HG03575 (cell line): ENCODE data around the gene CPPED1.
"Not testable (repeated sequence)": the region's sequence is repeated elsewhere in the genome, so short reads cannot be mapped to it uniquely, and the experiment has no call there.

Experiments
- ATAC-seq: cut with Tn5 transposase; IDR thresholded peaks from one replicate; pipeline ENCODE4 v1.9.1; 2021; ENCODE audit not compliant: unreplicated experiment, insufficient number of reproducible peaks, low FRiP score; ENCODE audit errors: extremely low read depth

The CPPED1 gene, protein sequence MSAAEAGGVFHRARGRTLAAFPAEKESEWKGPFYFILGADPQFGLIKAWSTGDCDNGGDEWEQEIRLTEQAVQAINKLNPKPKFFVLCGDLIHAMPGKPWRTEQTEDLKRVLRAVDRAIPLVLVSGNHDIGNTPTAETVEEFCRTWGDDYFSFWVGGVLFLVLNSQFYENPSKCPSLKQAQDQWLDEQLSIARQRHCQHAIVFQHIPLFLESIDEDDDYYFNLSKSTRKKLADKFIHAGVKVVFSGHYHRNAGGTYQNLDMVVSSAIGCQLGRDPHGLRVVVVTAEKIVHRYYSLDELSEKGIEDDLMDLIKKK

DNA sequence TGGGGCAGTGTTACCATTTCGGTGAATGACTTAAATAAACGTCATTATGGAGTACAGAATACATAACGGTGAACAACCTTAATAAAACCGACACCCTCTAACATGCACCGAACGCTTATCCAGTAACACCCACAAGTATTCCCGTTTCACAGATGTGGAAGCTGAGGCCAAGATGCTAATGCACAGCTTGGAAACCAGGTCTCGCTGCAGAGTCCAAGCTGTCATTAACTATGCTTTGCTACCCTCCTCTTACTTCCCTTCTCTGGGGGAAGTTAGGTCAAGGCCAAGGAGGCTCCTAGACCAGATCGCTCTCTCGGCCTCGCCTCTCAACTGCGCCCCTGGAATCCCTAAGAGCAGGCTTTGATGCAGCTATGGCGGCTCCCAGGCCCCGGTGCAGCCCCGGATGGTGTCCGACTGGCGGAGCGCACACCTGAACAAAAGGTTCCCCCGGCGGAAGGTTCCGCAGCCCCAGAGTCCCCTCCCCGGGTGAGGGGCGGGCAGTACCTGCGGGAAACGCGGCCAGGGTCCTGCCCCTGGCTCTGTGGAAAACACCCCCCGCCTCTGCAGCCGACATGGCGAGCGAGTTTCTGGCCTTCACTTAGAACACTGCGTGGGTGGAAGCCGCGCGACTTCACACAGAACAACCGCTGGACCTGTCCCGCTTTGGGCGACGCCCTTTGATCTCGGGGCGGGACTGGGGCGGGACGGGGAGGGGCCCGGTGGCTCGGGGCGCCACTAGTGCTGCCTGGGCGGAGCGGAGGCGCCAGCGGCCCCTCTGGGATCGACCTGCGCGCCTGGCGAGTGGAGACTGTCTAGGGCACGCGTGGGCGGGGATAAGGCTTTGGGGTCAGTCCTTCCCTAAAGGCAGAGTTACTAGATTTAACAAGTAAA is at the start of gene CPPED1:
CPPED1 (minus strand) TSS at position 685 of the 891 bp plus-strand sequence; CDS start at position 574, 111 bp downstream.
- ATAC-seq, result no peak

GRCh38 chr16:12850186-12850585 is 46.5 kb upstream of the CPPED1 start:
- ATAC-seq, result no peak

GRCh38 chr16:12846592-12846991 is 42.9 kb upstream of the CPPED1 start:
- ATAC-seq, result no peak

- ATAC-seq, result no peak
Observed at GRCh38 chr16:12845282-12845681, 41.6 kb upstream of the CPPED1 start.

- ATAC-seq, result no peak
Observed at GRCh38 chr16:12837756-12838155, 34.1 kb upstream of the CPPED1 start.

DNA sequence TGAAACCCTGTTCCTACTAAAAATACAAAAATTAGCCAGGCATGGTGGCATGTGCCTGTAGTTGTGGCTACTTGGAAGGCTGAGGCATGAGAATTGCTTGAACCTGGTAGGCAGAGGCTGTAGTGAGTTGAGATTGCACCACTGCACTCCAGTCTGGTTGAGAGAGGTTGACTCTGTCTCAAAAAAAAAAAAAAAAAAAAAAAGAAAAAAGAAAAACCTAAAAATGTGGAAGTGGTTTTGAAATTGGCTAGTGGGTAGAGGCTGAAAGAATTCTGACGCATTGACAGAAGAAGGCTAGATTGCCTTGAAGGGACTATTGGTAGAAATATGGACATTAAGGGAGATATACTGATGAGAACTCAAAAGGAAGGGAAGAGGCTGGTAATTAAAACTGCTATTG is 33.6 kb upstream of the CPPED1 start:
- no peak for ATAC-seq

- ATAC-seq, result no peak
Observed at GRCh38 chr16:12833926-12834325, 30.2 kb upstream of the CPPED1 start.

DNA sequence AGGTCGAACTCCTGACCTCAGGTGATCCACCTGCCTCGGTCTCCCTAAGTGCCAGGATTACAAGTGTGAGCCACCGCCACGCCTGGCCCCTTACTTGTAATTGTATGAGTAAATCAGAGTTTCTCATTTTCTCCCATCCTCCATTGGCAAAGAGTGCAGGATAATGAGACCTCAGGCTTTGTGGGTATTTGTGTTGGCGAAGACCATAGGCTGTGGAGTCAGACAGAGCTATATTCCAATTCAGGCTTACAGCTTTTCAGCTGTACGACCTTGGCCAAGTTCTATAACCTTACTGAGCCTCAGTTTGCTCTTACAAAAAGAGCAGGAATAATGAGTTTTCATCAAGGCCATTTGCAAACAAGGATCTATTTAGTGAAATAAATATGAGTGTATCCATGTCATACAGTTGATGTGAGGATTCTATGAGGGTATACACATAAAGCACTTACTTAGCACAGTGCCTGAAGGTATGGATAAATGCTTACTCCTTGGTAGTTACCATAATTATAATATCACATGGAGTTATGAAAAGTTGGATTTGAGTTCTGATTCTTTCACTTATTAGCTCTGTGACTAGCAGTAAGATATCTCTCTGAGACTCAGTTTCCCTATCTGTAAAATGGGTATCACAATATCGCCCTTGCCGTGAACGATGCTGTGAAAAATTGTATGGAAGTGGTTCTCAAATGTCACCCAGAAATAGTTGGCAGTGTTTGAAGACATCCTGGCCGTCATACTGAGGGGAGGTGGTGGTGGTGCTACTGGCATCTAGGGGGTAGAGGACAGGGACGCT is 25.6 kb upstream of the CPPED1 start:
- no peak for ATAC-seq

DNA sequence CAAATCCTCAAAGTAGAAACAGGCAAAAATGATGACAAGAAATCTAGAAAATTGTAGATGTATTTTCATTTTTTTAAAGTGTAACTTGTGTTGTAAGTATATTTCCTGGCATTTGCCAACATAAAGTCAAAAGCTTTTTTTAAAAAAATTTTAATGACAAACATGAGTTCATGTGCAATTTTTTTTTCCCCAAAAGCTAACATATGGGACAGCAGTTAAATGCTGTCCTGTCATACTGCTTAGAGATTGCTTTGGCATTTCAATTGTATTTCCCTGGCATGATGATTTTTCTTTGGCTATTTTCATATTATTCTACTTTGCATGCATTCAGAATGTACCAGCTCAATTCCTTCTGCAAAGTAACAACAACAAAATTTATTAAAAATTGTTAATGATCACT is 24.5 kb upstream of the CPPED1 start:
- no peak for ATAC-seq

GRCh38 chr16:12826559-12826958 is 22.9 kb upstream of the CPPED1 start:
- ATAC-seq, result no peak

GRCh38 chr16:12819126-12820117 is 15.7 kb upstream of the CPPED1 start:
- ATAC-seq, result no peak

- ATAC-seq, result no peak
Observed at GRCh38 chr16:12818326-12818725, 14.6 kb upstream of the CPPED1 start.

DNA sequence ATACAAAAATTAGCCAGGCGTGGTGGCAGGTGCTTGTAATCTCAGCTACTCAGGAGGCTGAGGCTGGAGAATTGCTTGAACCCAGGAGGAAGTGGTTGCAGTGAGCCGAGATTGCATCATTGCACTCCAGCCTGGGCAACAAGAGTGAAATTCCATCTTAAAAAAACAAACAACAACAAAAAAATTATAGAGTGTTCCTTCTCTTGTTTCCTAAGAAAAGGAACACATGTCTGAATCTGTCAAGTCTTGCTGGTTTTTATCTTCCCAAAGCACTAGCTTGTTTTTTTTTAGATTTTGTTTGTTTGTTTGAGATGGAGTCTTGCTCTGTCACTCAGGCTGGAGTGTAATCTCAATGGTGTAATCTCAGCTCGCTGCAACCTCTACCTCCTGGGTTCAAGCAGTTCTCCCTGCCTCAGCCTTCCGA is 13.1 kb upstream of the CPPED1 start:
- not testable (repeated sequence) for ATAC-seq

GRCh38 chr16:12815361-12815760 is 11.7 kb upstream of the CPPED1 start:
- ATAC-seq, result no peak

GRCh38 chr16:12813734-12814133 is 10.0 kb upstream of the CPPED1 start:
- ATAC-seq, result not testable (repeated sequence)

- not testable (repeated sequence) for ATAC-seq
Observed at GRCh38 chr16:12813321-12813720, 9.6 kb upstream of the CPPED1 start.

DNA sequence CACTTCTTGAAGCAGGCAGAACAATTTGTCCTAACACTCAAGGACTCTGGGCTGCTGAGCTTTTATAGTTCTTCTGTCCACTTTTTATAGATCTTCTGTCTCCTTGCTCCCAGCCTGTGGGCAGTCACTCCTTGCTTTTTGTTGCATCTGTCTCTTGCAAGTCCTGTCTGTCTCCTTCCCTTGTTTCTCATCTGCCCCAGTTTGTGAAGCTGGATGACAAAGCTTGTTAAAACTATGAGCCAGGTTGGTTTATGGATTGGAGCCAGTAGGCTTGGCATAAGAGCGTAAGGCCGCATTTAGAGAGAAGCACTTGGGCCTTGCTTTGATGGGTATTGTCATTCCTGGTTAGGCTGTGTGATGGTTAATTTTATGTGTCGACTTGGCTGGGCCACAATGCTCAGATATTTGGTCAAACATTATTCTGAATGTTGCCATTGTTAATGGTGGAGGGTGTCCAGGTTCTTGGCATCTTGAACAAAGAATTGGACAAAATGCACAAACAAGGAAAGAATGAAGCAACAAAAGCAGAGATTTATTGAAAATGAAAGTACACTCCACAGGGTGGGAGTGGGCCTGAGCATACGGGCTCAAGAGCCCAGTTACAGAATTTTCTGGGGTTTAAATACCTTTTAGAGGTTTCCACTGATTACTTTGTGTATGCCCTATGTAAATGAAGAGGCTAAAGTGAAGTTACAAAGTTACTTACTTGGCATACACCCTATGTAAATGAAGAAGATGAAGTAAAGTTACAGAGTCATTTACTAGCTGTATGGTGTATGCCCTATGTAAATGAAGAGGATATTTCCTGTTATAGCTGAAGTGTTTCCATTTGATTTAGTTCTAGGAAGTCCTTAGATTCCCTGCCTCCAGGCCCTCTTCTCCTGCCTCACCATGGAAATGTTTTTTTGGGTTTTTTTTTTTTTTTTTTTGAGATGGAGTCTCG is 8.0 kb upstream of the CPPED1 start:
- no peak for ATAC-seq
